ENCODE measurements around the gene MYBPC2. TPM values are rescaled to one million over a fixed set of nuclear protein-coding genes. Genes with fewer than 3 reads are reported as not detected.
A peak's percentile ranks its signal among the peaks of the same experiment; 100 is the strongest.

The MYBPC2 gene
- total RNA-seq, 1 experiment from 2014 or later: not detected

DNA sequence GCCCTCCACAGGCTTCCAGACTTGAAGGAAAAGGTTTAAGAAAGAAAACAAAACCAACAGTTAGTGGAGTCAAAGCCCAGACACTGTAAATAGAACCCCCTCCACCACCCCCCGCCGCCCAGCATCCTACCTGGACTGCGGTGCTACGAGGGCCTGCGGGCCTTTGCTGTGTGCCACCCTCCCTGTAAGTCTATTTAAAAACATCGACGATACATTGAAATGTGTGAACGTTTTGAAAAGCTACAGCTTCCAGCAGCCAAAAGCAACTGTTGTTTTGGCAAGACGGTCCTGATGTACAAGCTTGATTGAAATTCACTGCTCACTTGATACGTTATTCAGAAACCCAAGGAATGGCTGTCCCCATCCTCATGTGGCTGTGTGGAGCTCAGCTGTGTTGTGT, 50.2 kb downstream of the MYBPC2 start:
- TF ChIP-seq, protein P1, sequence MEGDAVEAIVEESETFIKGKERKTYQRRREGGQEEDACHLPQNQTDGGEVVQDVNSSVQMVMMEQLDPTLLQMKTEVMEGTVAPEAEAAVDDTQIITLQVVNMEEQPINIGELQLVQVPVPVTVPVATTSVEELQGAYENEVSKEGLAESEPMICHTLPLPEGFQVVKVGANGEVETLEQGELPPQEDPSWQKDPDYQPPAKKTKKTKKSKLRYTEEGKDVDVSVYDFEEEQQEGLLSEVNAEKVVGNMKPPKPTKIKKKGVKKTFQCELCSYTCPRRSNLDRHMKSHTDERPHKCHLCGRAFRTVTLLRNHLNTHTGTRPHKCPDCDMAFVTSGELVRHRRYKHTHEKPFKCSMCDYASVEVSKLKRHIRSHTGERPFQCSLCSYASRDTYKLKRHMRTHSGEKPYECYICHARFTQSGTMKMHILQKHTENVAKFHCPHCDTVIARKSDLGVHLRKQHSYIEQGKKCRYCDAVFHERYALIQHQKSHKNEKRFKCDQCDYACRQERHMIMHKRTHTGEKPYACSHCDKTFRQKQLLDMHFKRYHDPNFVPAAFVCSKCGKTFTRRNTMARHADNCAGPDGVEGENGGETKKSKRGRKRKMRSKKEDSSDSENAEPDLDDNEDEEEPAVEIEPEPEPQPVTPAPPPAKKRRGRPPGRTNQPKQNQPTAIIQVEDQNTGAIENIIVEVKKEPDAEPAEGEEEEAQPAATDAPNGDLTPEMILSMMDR (conservative IDR thresholded peaks at IDR 0.05; ENCODE audit: low read depth, low read length): no peak
- no peak for TF ChIP-seq EZH2 (IDR thresholded peaks at IDR 0.05; ENCODE audit: borderline replicate concordance, low read depth, low read length, poor library complexity, severe bottlenecking)
- Histone ChIP-seq H3K36me3 (ENCODE audit: insufficient read depth, low read length, poor library complexity, severe bottlenecking) (peaks cover 29% of the 10 kb centered on the region), H3K4me1 (ENCODE audit: insufficient read depth, low read length, poor library complexity, severe bottlenecking) (no peaks in the 10 kb centered on the region), H3K9me3 (ENCODE audit: low read depth, low read length, poor library complexity, severe bottlenecking) (peaks cover 8% of the 10 kb centered on the region), H3K4me3 (ENCODE audit: low read depth, low read length, poor library complexity, severe bottlenecking) (no peak overlapping the region), H3K27me3 (replicated peaks; ENCODE audit: insufficient read depth, low read depth, low read length, poor library complexity) (no peaks in the 10 kb centered on the region), H3K27ac (ENCODE audit: low read depth, low read length, poor library complexity, severe bottlenecking) (no peak overlapping the region)
- POLR2A ChIA-PET (ENCODE audit: low non-redundant PET): no interaction called here
- CTCF ChIA-PET: no interaction called here
- TSS peak; percentile 72 for BruUV-seq (replicated peaks)
- DNase-seq (ENCODE audit: low spot score): no peak
- intact Hi-C loops (cut with micrococcal nuclease; ENCODE audit: unreplicated experiment): no loop called here

DNA sequence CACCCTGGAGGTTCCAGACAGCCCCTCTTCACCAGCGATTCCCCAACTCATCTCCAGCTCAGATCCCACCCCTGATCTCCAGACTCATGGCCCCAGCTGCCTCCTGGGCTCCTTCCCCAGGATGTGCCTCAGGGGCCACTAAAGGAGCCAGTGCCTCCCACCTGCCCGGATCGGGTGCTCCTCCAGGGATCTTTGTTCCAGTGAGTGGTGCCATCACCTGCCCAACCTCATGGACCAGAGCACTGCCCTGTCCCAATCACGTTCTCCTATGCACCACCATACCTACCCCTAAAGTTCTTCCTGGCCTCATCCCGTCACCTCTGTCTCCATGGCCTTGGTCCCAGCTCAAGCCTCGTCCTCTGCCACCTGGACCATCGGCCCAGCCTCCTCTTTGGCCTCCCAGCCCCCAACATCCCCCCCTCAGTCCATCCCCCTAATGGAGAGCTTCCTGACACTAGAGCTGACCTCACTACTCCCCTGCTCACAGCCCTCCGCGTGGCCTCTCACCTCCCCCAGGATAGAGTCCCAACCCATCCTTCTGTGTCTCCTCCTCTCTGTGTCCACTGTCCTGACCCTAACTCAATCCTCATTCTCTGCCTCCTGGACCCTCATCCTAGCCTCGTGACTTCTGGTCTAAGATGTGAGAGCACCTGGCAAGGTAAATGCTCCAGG, 52.7 kb downstream of the MYBPC2 start:
- Histone ChIP-seq H3K27me3 (replicated peaks; ENCODE audit: insufficient read depth, low read depth, low read length, poor library complexity) (peaks cover 21% of the 10 kb centered on the region), H3K4me3 (ENCODE audit: low read depth, low read length, poor library complexity, severe bottlenecking) (no peak overlapping the region), H3K9me3 (ENCODE audit: low read depth, low read length, poor library complexity, severe bottlenecking) (peaks cover 8% of the 10 kb centered on the region), H3K4me1 (ENCODE audit: insufficient read depth, low read length, poor library complexity, severe bottlenecking) (no peaks in the 10 kb centered on the region), H3K27ac (ENCODE audit: low read depth, low read length, poor library complexity, severe bottlenecking) (no peak overlapping the region), H3K36me3 (ENCODE audit: insufficient read depth, low read length, poor library complexity, severe bottlenecking) (peaks cover 5% of the 10 kb centered on the region)
- no peak for TF ChIP-seq EZH2 (IDR thresholded peaks at IDR 0.05; ENCODE audit: borderline replicate concordance, low read depth, low read length, poor library complexity, severe bottlenecking)
- TF ChIP-seq, protein P1 (conservative IDR thresholded peaks at IDR 0.05; ENCODE audit: low read depth, low read length): no peak
- intact Hi-C loops (cut with micrococcal nuclease; ENCODE audit: unreplicated experiment): no loop called here
- BruUV-seq (replicated peaks): no TSS peak
- POLR2A ChIA-PET (ENCODE audit: low non-redundant PET): no interaction called here
- CTCF ChIA-PET: no interaction called here
- DNase-seq (ENCODE audit: low spot score): no peak

DNA sequence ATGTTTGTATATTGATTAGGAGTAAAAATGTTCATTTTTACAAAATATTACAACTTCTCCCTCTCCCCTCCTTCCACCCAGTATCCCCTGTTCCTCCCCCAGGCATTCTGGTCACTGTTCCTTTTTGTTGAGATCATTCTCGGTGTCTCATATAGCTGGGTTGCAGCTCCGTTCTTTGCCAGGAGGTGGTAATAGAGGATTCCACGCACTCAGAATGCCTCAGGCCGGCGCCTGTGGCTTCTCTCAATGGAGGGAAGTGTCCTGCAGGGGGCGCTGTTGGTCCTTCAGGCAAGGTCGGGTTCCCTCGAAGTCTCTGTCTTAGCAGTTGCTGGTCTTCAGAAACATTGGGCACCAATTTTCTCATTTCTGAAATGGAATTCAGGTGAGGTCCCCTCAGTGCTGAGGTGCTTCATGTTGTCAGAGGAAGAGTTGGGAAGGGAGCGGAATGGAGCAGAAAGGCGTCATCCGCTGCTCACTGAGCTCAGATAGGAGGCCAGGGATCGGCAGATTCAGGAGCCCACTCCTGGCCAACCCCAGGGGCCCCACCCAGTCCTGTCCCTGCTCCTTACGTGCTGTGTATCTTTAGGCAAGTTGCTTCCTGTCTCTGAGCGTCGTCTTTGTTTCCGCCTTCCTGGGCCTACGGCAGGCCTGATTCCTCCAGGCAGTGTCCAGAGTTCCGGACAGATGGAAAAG, 54.3 kb downstream of the MYBPC2 start:
- BruUV-seq (replicated peaks): no TSS peak
- Histone ChIP-seq H3K9me3 (ENCODE audit: low read depth, low read length, poor library complexity, severe bottlenecking) (peaks cover 8% of the 10 kb centered on the region), H3K4me3 (ENCODE audit: low read depth, low read length, poor library complexity, severe bottlenecking) (no peak overlapping the region), H3K4me1 (ENCODE audit: insufficient read depth, low read length, poor library complexity, severe bottlenecking) (no peaks in the 10 kb centered on the region), H3K36me3 (ENCODE audit: insufficient read depth, low read length, poor library complexity, severe bottlenecking) (no peaks in the 10 kb centered on the region), H3K27ac (ENCODE audit: low read depth, low read length, poor library complexity, severe bottlenecking) (no peak overlapping the region), H3K27me3 (replicated peaks; ENCODE audit: insufficient read depth, low read depth, low read length, poor library complexity) (peaks cover 36% of the 10 kb centered on the region)
- TF ChIP-seq, protein P1 (conservative IDR thresholded peaks at IDR 0.05; ENCODE audit: low read depth, low read length): peak; percentile 67
- no peak for TF ChIP-seq EZH2 (IDR thresholded peaks at IDR 0.05; ENCODE audit: borderline replicate concordance, low read depth, low read length, poor library complexity, severe bottlenecking)
- intact Hi-C loops (cut with micrococcal nuclease; ENCODE audit: unreplicated experiment): no loop called here
- DNase-seq (ENCODE audit: low spot score): peak; percentile 78
- POLR2A ChIA-PET (ENCODE audit: low non-redundant PET): no interaction called here
- CTCF ChIA-PET: interaction anchor here (0.5 to 0.9 kb wide), 2 partner anchors 22 to 183 kb away, joined by 3 to 10 read pairs; no protein-coding TSS in a partner anchor

Measured in A673 (cell line).